K562 (cell line): ENCODE data around the gene KCNK4. TPM values are rescaled to one million over a fixed set of nuclear protein-coding genes. Genes with fewer than 3 reads are reported as not detected.
"Not testable (repeated sequence)": the region's sequence is repeated elsewhere in the genome, so short reads cannot be mapped to it uniquely, and the experiment has no call there.

Experiments
- ATAC-seq: fragments of 200-7000 bp; cut with Tn5 transposase; 3 replicates; pipeline ENCODE4 v1.9.1; 2020; ENCODE audit warnings: moderate library complexity
- BruUV-seq: library from RNA; stranded (reverse); fragments of 400-500 nt; replicated peaks from 2 replicates; lab custom pipeline; 2021; lab: Mats Ljungman, UMichigan
- CTCF ChIA-PET: fragments of 300-600 bp; formaldehyde crosslinking; extraction: SDS; loops from one replicate; lab custom pipeline; 2021; ENCODE audit warnings: low intra/inter-chr PET ratio; lab: Yijun Ruan, JAX
- POLR2A ChIA-PET: fragments of 300-600, 350-650 bp; sonication (Branson Sonifier 250); formaldehyde crosslinking; extraction: SDS; loops from one replicate; lab custom pipeline; 2021; ENCODE audit warnings: antibody characterized with exemption, inconsistent platforms; lab: Yijun Ruan, JAX
- DNase-seq, 4 experiments: peaks; one replicate each; pipeline versions ENCODE4 v3.0.0 to v3.0.0-alpha.2; 2011 to 2018; ENCODE audit warnings: low spot score in 3 of 4, mixed read lengths in 3 of 4; ENCODE audit errors: extremely low read depth in 1 of 4
- FAIRE-seq: peaks from 2 replicates; lab custom pipeline; 2011; peaks lifted over from hg19 to GRCh38; lab: Jason Lieb, UNC
- H2AFZ ChIP-seq: 2 replicates; pipeline ENCODE4 v1.6.0; 2011; ENCODE audit warnings: low read depth, low read length, control low read depth, inconsistent platforms
- H3K27ac ChIP-seq: fragments of 200-600 bp; 3 replicates; pipeline ENCODE4 v1.8.0; 2011; ENCODE audit warnings: low read depth, mild to moderate bottlenecking, control low read depth, inconsistent platforms, low read length, moderate library complexity, mixed read lengths; ENCODE audit errors: extremely low read depth
- H3K27me3 ChIP-seq, 2 experiments: fragments of 300-600 bp in 1 of 2; 2 replicates in 1 of 2; 3 replicates in 1 of 2; pipeline versions ENCODE4 v1.6.0 to v1.8.0; 2011; ENCODE audit warnings: inconsistent platforms in 2 of 2, low read length in 2 of 2, mild to moderate bottlenecking in 1 of 2, mixed read lengths in 1 of 2, moderate library complexity in 1 of 2; ENCODE audit not compliant: control insufficient read depth in 2 of 2, insufficient read depth in 2 of 2
- H3K36me3 ChIP-seq: fragments of 300-600 bp; 3 replicates; pipeline ENCODE4 v1.8.0; 2011; ENCODE audit warnings: mild to moderate bottlenecking, low read length, inconsistent platforms; ENCODE audit not compliant: control insufficient read depth, insufficient read depth
- H3K4me1 ChIP-seq, 2 experiments: fragments of 200-600 bp in 1 of 2; replicated peaks in 1 of 2; 2 replicates in 1 of 2; 3 replicates in 1 of 2; pipeline versions ENCODE4 v1.5.1 to v1.8.0; 2011; ENCODE audit warnings: inconsistent platforms in 2 of 2, low read length in 2 of 2, mild to moderate bottlenecking in 1 of 2, mixed read lengths in 1 of 2, moderate library complexity in 1 of 2; ENCODE audit not compliant: control insufficient read depth in 2 of 2, insufficient read depth in 2 of 2
- H3K4me2 ChIP-seq: 2 replicates; pipeline ENCODE4 v1.6.1; 2011; ENCODE audit warnings: low read length, control low read depth, inconsistent platforms, mixed read lengths; ENCODE audit not compliant: insufficient read depth
- H3K4me3 ChIP-seq: fragments of 200-600 bp; sonication (generic), shearing (Covaris generic); 2 replicates; pipeline ENCODE4 v1.5.1; 2016; ENCODE audit warnings: control low read depth, inconsistent platforms
- H3K79me2 ChIP-seq: fragments of 200-600 bp; 3 replicates; pipeline ENCODE4 v1.8.0; 2011; ENCODE audit warnings: low read length, inconsistent platforms; ENCODE audit not compliant: control insufficient read depth, insufficient read depth
- H3K9ac ChIP-seq, 2 experiments: 2 replicates each; pipeline versions ENCODE4 v1.6.0 to v1.6.1; 2011; ENCODE audit warnings: low read depth in 2 of 2, low read length in 2 of 2, control low read depth in 1 of 2, inconsistent platforms in 1 of 2, mild to moderate bottlenecking in 1 of 2, mixed read lengths in 1 of 2; ENCODE audit not compliant: insufficient read depth in 1 of 2
- H3K9me1 ChIP-seq: one replicate; pipeline ENCODE4 v1.6.0; 2011; ENCODE audit warnings: inconsistent platforms, mild to moderate bottlenecking, low read length, moderate library complexity; ENCODE audit not compliant: control insufficient read depth, insufficient read depth
- H3K9me3 ChIP-seq: replicated peaks from 2 replicates; pipeline ENCODE4 v1.5.1; 2011; ENCODE audit warnings: low read depth, low read length, inconsistent platforms; ENCODE audit not compliant: control insufficient read depth, insufficient read depth
- H4K20me1 ChIP-seq: replicated peaks from 2 replicates; pipeline ENCODE4 v1.6.1; 2011; ENCODE audit warnings: low read length, inconsistent platforms, mixed read lengths; ENCODE audit not compliant: control insufficient read depth, insufficient read depth
- HNRNPL ChIP-seq: fragments of 200-400 bp; formaldehyde crosslinking; IDR thresholded peaks from 2 replicates; pipeline ENCODE4 v1.6.1; 2017; ENCODE audit warnings: low read depth, mild to moderate bottlenecking, low read length
- KDM5B ChIP-seq: fragments of 200-600 bp; sonication (generic); IDR thresholded peaks from 2 replicates; pipeline ENCODE4 v1.6.1; 2012; ENCODE audit warnings: low read depth, mild to moderate bottlenecking, moderate library complexity, low read length, control low read depth, inconsistent platforms; ENCODE audit not compliant: insufficient replicate concordance
- MAZ ChIP-seq, 2 experiments: fragments of 450-650 bp in 1 of 2; sonication (generic) in 1 of 2; formaldehyde crosslinking; IDR thresholded peaks in 1 of 2; conservative IDR thresholded peaks in 1 of 2; 2 replicates each; pipeline versions ENCODE4 v1.4.0 to v1.5.0; 2020; ENCODE audit warnings: mild to moderate bottlenecking in 1 of 2, missing genetic modification reagents in 1 of 2
- MYNN ChIP-seq, 2 experiments: sonication (generic); formaldehyde crosslinking in 1 of 2; IDR thresholded peaks; 2 replicates each; pipeline versions ENCODE4 v1.5.0 to v1.6.1; 2016 to 2020; ENCODE audit warnings: antibody characterized with exemption in 1 of 2, missing genetic modification reagents in 1 of 2
- POLR2A ChIP-seq: fragments of 450-650 bp; conservative IDR thresholded peaks from 2 replicates; pipeline ENCODE4 v1.6.1; 2016
- POLR2AphosphoS2 ChIP-seq: IDR thresholded peaks from 2 replicates; pipeline ENCODE4 v1.6.1; 2012; ENCODE audit warnings: low read length, improper control_type of control experiment
- POLR2AphosphoS5 ChIP-seq: IDR thresholded peaks from 2 replicates; pipeline ENCODE4 v1.6.1; 2011; ENCODE audit warnings: mild to moderate bottlenecking, low read depth, low read length, moderate library complexity; ENCODE audit not compliant: control insufficient read depth, insufficient read depth
- POLR2G ChIP-seq: fragments of 200-400 bp; formaldehyde crosslinking; IDR thresholded peaks from 2 replicates; pipeline ENCODE4 v1.6.1; 2017; ENCODE audit warnings: low read depth, mild to moderate bottlenecking, antibody characterized with exemption, low read length, moderate library complexity
- RBFOX2 ChIP-seq: fragments of 200-400 bp; formaldehyde crosslinking; IDR thresholded peaks from 2 replicates; pipeline ENCODE4 v1.6.1; 2017; ENCODE audit warnings: low read depth, mild to moderate bottlenecking, low read length, moderate library complexity
- RBM22 ChIP-seq: fragments of 200-400 bp; formaldehyde crosslinking; IDR thresholded peaks from 2 replicates; pipeline ENCODE4 v1.6.1; 2018; ENCODE audit warnings: low read length, low read depth; ENCODE audit not compliant: poor library complexity, severe bottlenecking
- SUPT5H ChIP-seq: fragments of 450-650 bp; IDR thresholded peaks from 2 replicates; pipeline ENCODE4 v1.6.1; 2016
- ZBTB7A ChIP-seq: IDR thresholded peaks from 2 replicates; pipeline ENCODE4 v1.6.1; 2011; ENCODE audit warnings: low read depth, mild to moderate bottlenecking, low read length, moderate library complexity, borderline replicate concordance; ENCODE audit not compliant: control insufficient read depth
- WGBS: fragments of 100-300 bp; shearing (Covaris generic); methylation state at CpG from one replicate; pipeline ENCODE4 v1.1.6; 2016; ENCODE audit warnings: low coverage, mixed read lengths; ENCODE audit not compliant: insufficient coverage; ENCODE audit errors: missing lambda C conversion rate; 5-methylcytosine and 5-hydroxymethylcytosine counted together
- in situ Hi-C: fragments of 300-500 bp; cut with MboI; formaldehyde crosslinking; loops from 4 replicates; pipeline ENCODE4 v1.15.0; 2018; ENCODE audit warnings: inconsistent platforms, mixed read lengths
- intact Hi-C: fragments of 100-400 bp; cut with micrococcal nuclease; formaldehyde crosslinking; loops from 2 replicates; pipeline ENCODE4 v1.14.2; 2022
- polyA plus RNA-seq, 8 experiments: library from polyadenylated mRNA; depleted of rRNA in 4 of 8; stranded (reverse) in 5 of 8; unstranded in 3 of 8; fragments of >200 nt; fragmentation: Nextera tagmentation in 2 of 8; fragmentation: Illumina TruSeq in 1 of 8; extraction: Ambion mirVana in 2 of 8; extraction: Trizol in 1 of 8; gene quantifications; 2 replicates each; pipeline versions ENCODE4 v1.2.1 to v1.2.3, GENCODE V29; 2011 to 2014; ENCODE audit warnings: inconsistent platforms in 1 of 8, missing spikeins in 1 of 8
- total RNA-seq, 7 experiments: library from RNA; depleted of rRNA in 6 of 7; stranded (reverse); fragments of >200 nt in 6 of 7; fragmentation: Illumina TruSeq in 2 of 7; extraction: Trizol in 2 of 7; gene quantifications; 2 replicates each; pipeline versions ENCODE4 v1.2.1 to v1.2.3, GENCODE V29; 2011 to 2021; ENCODE audit warnings: low replicate concordance in 1 of 7

The KCNK4 gene
- total and polyA plus RNA-seq, 9 of the 15 experiments (the other 6 are each of a cell fraction or from before 2014, with no cell fraction given): not detected

DNA sequence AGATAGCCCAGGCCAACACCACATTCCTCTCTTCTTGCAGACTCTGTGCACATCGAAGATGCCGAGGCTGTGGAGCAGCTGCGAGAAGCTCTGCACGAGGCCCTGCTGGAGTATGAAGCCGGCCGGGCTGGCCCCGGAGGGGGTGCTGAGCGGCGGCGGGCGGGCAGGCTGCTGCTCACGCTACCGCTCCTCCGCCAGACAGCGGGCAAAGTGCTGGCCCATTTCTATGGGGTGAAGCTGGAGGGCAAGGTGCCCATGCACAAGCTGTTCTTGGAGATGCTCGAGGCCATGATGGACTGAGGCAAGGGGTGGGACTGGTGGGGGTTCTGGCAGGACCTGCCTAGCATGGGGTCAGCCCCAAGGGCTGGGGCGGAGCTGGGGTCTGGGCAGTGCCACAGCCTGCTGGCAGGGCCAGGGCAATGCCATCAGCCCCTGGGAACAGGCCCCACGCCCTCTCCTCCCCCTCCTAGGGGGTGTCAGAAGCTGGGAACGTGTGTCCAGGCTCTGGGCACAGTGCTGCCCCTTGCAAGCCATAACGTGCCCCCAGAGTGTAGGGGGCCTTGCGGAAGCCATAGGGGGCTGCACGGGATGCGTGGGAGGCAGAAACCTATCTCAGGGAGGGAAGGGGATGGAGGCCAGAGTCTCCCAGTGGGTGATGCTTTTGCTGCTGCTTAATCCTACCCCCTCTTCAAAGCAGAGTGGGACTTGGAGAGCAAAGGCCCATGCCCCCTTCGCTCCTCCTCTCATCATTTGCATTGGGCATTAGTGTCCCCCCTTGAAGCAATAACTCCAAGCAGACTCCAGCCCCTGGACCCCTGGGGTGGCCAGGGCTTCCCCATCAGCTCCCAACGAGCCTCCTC, 24.8 kb downstream of the KCNK4 start:
- intact Hi-C loops; TF ChIP-seq MYNN (CRISPR knock-in tag; IDR thresholded peaks at IDR 0.05): not testable (repeated sequence)
- TF ChIP-seq RBFOX2: peak; percentile 58
- peak; percentile 50; the same call in 1 of the 2 replicates for TF ChIP-seq POLR2AphosphoS5
- peak; percentile 43; the same call in 1 of the 2 replicates for TF ChIP-seq POLR2AphosphoS2
- TF ChIP-seq MYNN (IDR thresholded peaks at IDR 0.05): peak; percentile 58; the same call in 1 of the 2 replicates
- TF ChIP-seq RBM22: peak; percentile 16
- peak; percentile 5; the same call in 1 of the 2 replicates for TF ChIP-seq SUPT5H
- TF ChIP-seq MAZ (CRISPR knock-in tag; conservative IDR thresholded peaks at IDR 0.05 in 1 of 2, IDR thresholded peaks at IDR 0.05 in 1 of 2): peak in 1 of 2 experiments; percentile 47; a peak in 2 of 4 replicates
- peak; percentile 1; the same call in 1 of the 2 replicates for TF ChIP-seq POLR2A
- TF ChIP-seq HNRNPL: 0 out of 2 replicates have a peak, but pooled peaks have one; percentile 41
- 0 out of 2 replicates have a peak, but pooled peaks have one; percentile 15 for TF ChIP-seq ZBTB7A
- TF ChIP-seq KDM5B: peak; percentile 44
- TF ChIP-seq POLR2G: peak; percentile 78

More for the DNA sequence above, 24.8 kb downstream of the KCNK4 start:
- H3K4me2 ChIP-seq: peak overlapping the region; percentile 95
- WGBS: 72% methylated on average over 15 of the region's 25 CpGs
- H3K27ac ChIP-seq: peak overlapping the region; percentile 99; the same call in 1 of the 3 replicates
- ATAC-seq, H3K9me3 ChIP-seq, H4K20me1 ChIP-seq, DNase-seq, in situ Hi-C loops, H3K27me3 ChIP-seq, FAIRE-seq, BruUV-seq, H3K9me1 ChIP-seq, H2AFZ ChIP-seq: not testable (repeated sequence)
- peaks cover 62% of the 10 kb centered on the region for H3K36me3 ChIP-seq
- ChIA-PET CTCF (interaction anchor here (2.7 kb wide), 1 partner anchor 39 kb away, joined by 19 read pairs; no protein-coding TSS in a partner anchor), POLR2A (interaction anchor here (0.8 to 2.5 kb wide), 2 partner anchors 9 to 39 kb away, joined by 3 to 10 read pairs; no protein-coding TSS in a partner anchor)
- peak overlapping the region; percentile 94 for H3K4me3 ChIP-seq
- H3K4me1 ChIP-seq: peaks cover 8 to 63% of the 10 kb centered on the region in 2 experiments; a peak in 4 of 5 replicates
- H3K79me2 ChIP-seq: peaks cover 45% of the 10 kb centered on the region
- peak overlapping the region; percentile 86 to 94; a peak in 3 of 4 replicates for H3K9ac ChIP-seq
